Cardiac muscle cell (in vitro differentiated cells and primary cell): ENCODE measurements around the gene HIVEP3. TPM values are rescaled to one million over a fixed set of nuclear protein-coding genes. Genes with fewer than 3 reads are reported as not detected.

Experiments used
- DNase-seq, 2 donors: peaks; one replicate each; pipeline versions ENCODE4 v3.0.0 to v3.0.0-alpha.2; 2010 to 2017; ENCODE audit warnings: low read depth in 1 of 2, low spot score in 1 of 2
- H3K27ac ChIP-seq: fragments of 200-600 bp; sonication (generic); 2 replicates; pipeline ENCODE4 v1.5.1; 2016
- H3K27me3 ChIP-seq: fragments of 200-600 bp; sonication (generic); 2 replicates; pipeline ENCODE4 v1.6.0; 2016; ENCODE audit warnings: control low read depth
- H3K36me3 ChIP-seq: fragments of 200-600 bp; sonication (generic); 2 replicates; pipeline ENCODE4 v1.5.1; 2016; ENCODE audit warnings: control low read depth
- H3K4me1 ChIP-seq: fragments of 200-600 bp; sonication (generic); 2 replicates; pipeline ENCODE4 v1.8.1; 2017; ENCODE audit warnings: low read depth, mild to moderate bottlenecking, mixed run types
- H3K4me3 ChIP-seq: fragments of 200-600 bp; sonication (generic); 2 replicates; pipeline ENCODE4 v1.5.1; 2016; ENCODE audit warnings: mild to moderate bottlenecking
- H3K9me3 ChIP-seq: fragments of 200-600 bp; sonication (generic); 2 replicates; pipeline ENCODE4 v1.5.1; 2017; ENCODE audit warnings: low read depth, mild to moderate bottlenecking, control low read depth
- CTCF ChIP-seq: IDR thresholded peaks from 2 replicates; pipeline ENCODE4 v1.5.1; 2012; ENCODE audit warnings: low read depth, mild to moderate bottlenecking, low read length
- polyA plus RNA-seq: library from polyadenylated mRNA; unstranded; fragments of >200 nt; fragmentation: Nextera tagmentation; extraction: Ambion mirVana; gene quantifications from 2 replicates; pipeline ENCODE4 v1.2.1, GENCODE V29; 2016
- total RNA-seq: library from RNA; depleted of rRNA; stranded (reverse); fragments of >200 nt; gene quantifications from 2 replicates; pipeline ENCODE4 v1.2.3, GENCODE V29; 2016

The HIVEP3 gene
- total and polyA plus RNA-seq, 2 experiments from 2014 or later = 0.42 to 0.62 TPM

DNA sequence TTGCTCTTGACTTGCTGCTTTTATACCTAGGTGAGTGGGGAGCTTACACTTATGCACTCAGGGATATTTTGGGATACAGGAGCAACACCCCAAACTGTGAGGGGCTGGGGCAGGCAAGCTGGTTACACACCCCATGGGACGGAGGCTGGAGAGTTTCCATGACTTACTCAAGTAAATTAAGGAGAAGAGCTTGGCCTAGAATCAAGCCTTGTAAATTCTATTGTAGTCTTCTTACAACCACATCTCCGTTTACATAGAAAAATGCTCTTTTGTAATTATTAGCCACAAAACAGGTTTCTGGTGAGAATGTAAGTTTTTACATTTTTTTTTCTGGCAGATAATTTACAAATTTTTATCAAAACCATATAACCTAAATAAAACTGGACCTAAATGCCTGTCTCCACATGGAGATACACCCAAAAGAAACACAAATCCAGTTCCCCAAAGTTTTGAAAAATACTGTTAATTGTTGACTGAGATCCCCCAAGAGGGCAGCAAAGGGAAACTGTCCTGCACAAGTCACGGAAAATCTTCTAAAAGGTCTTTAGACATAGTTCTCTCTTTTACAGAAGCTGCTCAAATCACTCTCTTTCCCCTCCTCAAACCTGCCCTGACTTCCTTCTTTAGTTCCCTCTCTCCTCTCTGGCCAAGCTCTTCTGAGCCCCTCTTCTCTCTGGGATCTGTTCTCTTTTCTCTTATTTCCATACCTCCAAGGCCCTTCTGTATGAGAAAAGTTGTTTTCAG, 134.0 kb downstream of the HIVEP3 start:
- Histone ChIP-seq H3K27me3 (no peaks in the 10 kb centered on the region), H3K36me3 (no peaks in the 10 kb centered on the region), H3K9me3 (no peaks in the 10 kb centered on the region), H3K27ac (no peak overlapping the region), H3K4me3 (no peak overlapping the region), H3K4me1 (no peaks in the 10 kb centered on the region)
- no peak for DNase-seq
- no peak for TF ChIP-seq CTCF

- no peaks in the 10 kb centered on the region for H3K27me3 ChIP-seq
- no peak overlapping the region for H3K27ac ChIP-seq
- no peaks in the 10 kb centered on the region for H3K4me1 ChIP-seq
- H3K36me3 ChIP-seq = no peaks in the 10 kb centered on the region
- no peak for TF ChIP-seq CTCF
- no peak overlapping the region for H3K4me3 ChIP-seq
- peak in 1 of 2 donors; percentile 54 for DNase-seq
- H3K9me3 ChIP-seq = no peaks in the 10 kb centered on the region
Measured at GRCh38 chr1:41783189-41783639, 135.5 kb downstream of the HIVEP3 start.

GRCh38 chr1:41780916-41781315, 137.8 kb downstream of the HIVEP3 start:
- no peak for DNase-seq
- Histone ChIP-seq H3K27me3 (no peaks in the 10 kb centered on the region), H3K9me3 (no peaks in the 10 kb centered on the region), H3K27ac (no peak overlapping the region), H3K36me3 (no peaks in the 10 kb centered on the region), H3K4me1 (no peaks in the 10 kb centered on the region), H3K4me3 (no peak overlapping the region)
- TF ChIP-seq CTCF = no peak

DNA sequence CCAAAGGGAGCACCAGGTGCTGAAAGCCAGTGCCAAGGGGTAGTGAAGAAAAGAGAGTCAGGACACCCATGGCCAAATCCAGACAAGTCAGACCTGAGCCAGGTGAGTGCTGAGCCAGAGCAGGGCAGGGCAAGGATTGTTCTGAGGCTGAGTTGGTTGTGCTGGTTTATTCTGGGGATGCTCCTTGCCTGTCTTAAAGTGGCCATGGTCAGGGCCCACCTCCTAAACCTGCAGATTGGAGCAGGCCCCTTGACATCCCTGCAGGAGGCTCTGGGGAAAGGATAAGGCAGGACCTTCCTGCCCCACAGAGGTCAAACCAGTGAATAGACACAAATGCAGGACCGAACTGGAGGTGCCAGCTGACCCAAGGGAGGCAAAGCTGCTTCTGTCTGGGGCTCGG, 138.4 kb downstream of the HIVEP3 start:
- Histone ChIP-seq H3K9me3 (no peaks in the 10 kb centered on the region), H3K27me3 (no peaks in the 10 kb centered on the region), H3K27ac (no peak overlapping the region), H3K36me3 (no peaks in the 10 kb centered on the region), H3K4me3 (no peak overlapping the region), H3K4me1 (no peaks in the 10 kb centered on the region)
- no peak for TF ChIP-seq CTCF
- DNase-seq = no peak

- Histone ChIP-seq H3K36me3 (no peaks in the 10 kb centered on the region), H3K4me3 (no peak overlapping the region)
- no peak for DNase-seq
Measured at GRCh38 chr1:41779360-41779759, 139.4 kb downstream of the HIVEP3 start.

More at GRCh38 chr1:41779360-41779759, 139.4 kb downstream of the HIVEP3 start:
- Histone ChIP-seq H3K4me1 (no peaks in the 10 kb centered on the region), H3K27ac (no peak overlapping the region), H3K9me3 (no peaks in the 10 kb centered on the region), H3K27me3 (no peaks in the 10 kb centered on the region)
- peak; percentile 21 for TF ChIP-seq CTCF
